Pancreas (tissue), 10 donors: ENCODE measurements around the gene CFAP299. TPM values are rescaled to one million over a fixed set of nuclear protein-coding genes. Genes with fewer than 3 reads are reported as not detected.

Source experiments
- ATAC-seq, 4 donors: fragments of 200-7000 bp; cut with Tn5 transposase; one replicate each; pipeline versions ENCODE4 v1.8.0 to v1.9.1; 2020; ENCODE audit warnings: mild to moderate bottlenecking in 4 of 4, moderate library complexity in 4 of 4
- DNase-seq, 6 donors: peaks; one replicate each; pipeline ENCODE4 v3.0.0-alpha.2; 2020
- FAIRE-seq: peaks from 2 replicates; lab custom pipeline; 2012; peaks lifted over from hg19 to GRCh38; lab: Jason Lieb, UNC
- H3K27ac ChIP-seq, 4 donors: fragments of 200-600 bp; sonication (generic); 1 replicate in 3 of 4; 2 replicates in 1 of 4; pipeline versions ENCODE4 v1.5.0 to v1.8.0; 2020
- H3K27me3 ChIP-seq, 4 donors: fragments of 200-600 bp; one replicate each; pipeline ENCODE4 v1.8.0; 2021
- H3K36me3 ChIP-seq, 3 donors: fragments of 200-600 bp; sonication (generic) in 1 of 3; one replicate each; pipeline versions ENCODE4 v1.5.0 to v1.8.0; 2020 to 2021
- H3K4me1 ChIP-seq, 3 donors: fragments of 200-600 bp; one replicate each; pipeline ENCODE4 v1.8.0; 2021
- H3K4me3 ChIP-seq, 4 donors: fragments of 200-600 bp; sonication (generic) in 2 of 4; one replicate each; pipeline versions ENCODE4 v1.5.0 to v1.8.0; 2020 to 2021
- H3K9me3 ChIP-seq, 4 donors: fragments of 200-600 bp; one replicate each; pipeline ENCODE4 v1.8.0; 2021
- WGBS, 2 donors: extraction: QIAGEN DNeasy Blood & Tissue Kit; methylation state at CpG; one replicate each; pipeline ENCODE4 v1.1.7; 2013; 5-methylcytosine and 5-hydroxymethylcytosine counted together
- intact Hi-C, 3 donors: fragments of 100-400 bp; cut with DNase I; formaldehyde crosslinking; loops; one replicate each; pipeline versions ENCODE4 v1.11.1 to v1.14.2; 2022
- polyA plus RNA-seq, 2 donors: library from polyadenylated mRNA; stranded (reverse); fragments of 200-250 nt; gene quantifications; one replicate each; pipeline ENCODE4 v1.2.3, GENCODE V29; 2013
- total RNA-seq, 6 donors: library from RNA; stranded (reverse); fragmentation: NEBNext Ultra II Directional in 4 of 6; extraction: Animal tissue kit (Norgen Biotek cat#: 25700) in 4 of 6; gene quantifications; one replicate each; pipeline versions ENCODE4 v1.2.1 to v1.2.4, GENCODE V29; 2021 to 2023
- TF ChIP-seq, protein P1 (sequence below), 4 donors: fragments of 200-600 bp; sonication (generic) in 3 of 4; IDR thresholded peaks; one replicate each; pipeline versions ENCODE4 v1.5.0 to v1.8.0; 2021; ENCODE audit warnings: antibody characterized with exemption in 4 of 4
- donor health status: healthy with polysubstance abuse.
- donor health status: DM: no; HTN: no; CAD: no; lungs with moderate emphysema.
- donor health status: DM: no; HTN: no; CAD: no.
- donor health status: control.
- donor health status: control.
- donor health status: Bipolar disorder and iron deficiency.
- donor health status: DM: yes; HTN: yes; CAD: no.
- donor health status: DM: no; HTN: no; CAD: no.
- donor health status: DM: no; HTN: no; CAD: no.
- donor health status: DM: yes; HTN: yes; CAD: no.

Gene CFAP299
- total and polyA plus RNA-seq, 8 donors = 0.14 TPM; not detected in 7

DNA sequence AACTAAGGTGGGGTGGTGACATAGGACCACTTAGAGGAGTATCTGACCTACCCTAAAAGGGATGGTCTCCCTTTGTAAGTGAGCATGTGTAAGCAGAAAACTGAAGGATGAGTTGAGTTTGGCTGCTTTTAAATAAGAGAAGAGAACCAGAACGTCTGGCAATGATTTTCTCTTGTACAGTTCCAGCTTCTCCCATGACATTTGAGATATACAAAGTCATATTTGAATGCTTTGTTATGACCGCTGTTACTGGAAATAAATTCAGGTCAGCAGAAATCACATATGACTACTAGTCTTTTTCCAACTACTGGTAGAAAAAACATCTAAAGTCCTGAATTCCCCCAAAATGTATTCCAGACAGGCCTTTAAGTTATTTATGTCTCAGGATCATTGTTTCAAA, 381.7 kb downstream of the CFAP299 start:
- Histone ChIP-seq H3K4me1 (no peaks in the 10 kb centered on the region), H3K9me3 (no peaks in the 10 kb centered on the region), H3K36me3 (no peaks in the 10 kb centered on the region), H3K27me3 (no peaks in the 10 kb centered on the region), H3K4me3 (no peak overlapping the region), H3K27ac (no peak overlapping the region)
- intact Hi-C loops = no loop called here
- WGBS, 2 donors = 44 to 50% methylated on average over 2 of the region's 2 CpGs
- no peak for FAIRE-seq
- TF ChIP-seq, protein P1, sequence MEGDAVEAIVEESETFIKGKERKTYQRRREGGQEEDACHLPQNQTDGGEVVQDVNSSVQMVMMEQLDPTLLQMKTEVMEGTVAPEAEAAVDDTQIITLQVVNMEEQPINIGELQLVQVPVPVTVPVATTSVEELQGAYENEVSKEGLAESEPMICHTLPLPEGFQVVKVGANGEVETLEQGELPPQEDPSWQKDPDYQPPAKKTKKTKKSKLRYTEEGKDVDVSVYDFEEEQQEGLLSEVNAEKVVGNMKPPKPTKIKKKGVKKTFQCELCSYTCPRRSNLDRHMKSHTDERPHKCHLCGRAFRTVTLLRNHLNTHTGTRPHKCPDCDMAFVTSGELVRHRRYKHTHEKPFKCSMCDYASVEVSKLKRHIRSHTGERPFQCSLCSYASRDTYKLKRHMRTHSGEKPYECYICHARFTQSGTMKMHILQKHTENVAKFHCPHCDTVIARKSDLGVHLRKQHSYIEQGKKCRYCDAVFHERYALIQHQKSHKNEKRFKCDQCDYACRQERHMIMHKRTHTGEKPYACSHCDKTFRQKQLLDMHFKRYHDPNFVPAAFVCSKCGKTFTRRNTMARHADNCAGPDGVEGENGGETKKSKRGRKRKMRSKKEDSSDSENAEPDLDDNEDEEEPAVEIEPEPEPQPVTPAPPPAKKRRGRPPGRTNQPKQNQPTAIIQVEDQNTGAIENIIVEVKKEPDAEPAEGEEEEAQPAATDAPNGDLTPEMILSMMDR (IDR thresholded peaks at IDR 0.05) = no peak
- ATAC-seq = no peak
- no peak for DNase-seq

GRCh38 chr4:80726471-80726870, 390.9 kb downstream of the CFAP299 start:
- TF ChIP-seq, protein P1 (IDR thresholded peaks at IDR 0.05) = no peak
- ATAC-seq = no peak
- Histone ChIP-seq H3K4me3 (no peak overlapping the region), H3K27me3 (no peaks in the 10 kb centered on the region), H3K27ac (no peak overlapping the region), H3K36me3 (no peaks in the 10 kb centered on the region), H3K9me3 (no peaks in the 10 kb centered on the region), H3K4me1 (no peaks in the 10 kb centered on the region)
- DNase-seq = no peak
- 36 to 45% methylated on average over 1 of the region's 1 CpG for WGBS, 2 donors
- no peak for FAIRE-seq
- intact Hi-C loops = no loop called here

DNA sequence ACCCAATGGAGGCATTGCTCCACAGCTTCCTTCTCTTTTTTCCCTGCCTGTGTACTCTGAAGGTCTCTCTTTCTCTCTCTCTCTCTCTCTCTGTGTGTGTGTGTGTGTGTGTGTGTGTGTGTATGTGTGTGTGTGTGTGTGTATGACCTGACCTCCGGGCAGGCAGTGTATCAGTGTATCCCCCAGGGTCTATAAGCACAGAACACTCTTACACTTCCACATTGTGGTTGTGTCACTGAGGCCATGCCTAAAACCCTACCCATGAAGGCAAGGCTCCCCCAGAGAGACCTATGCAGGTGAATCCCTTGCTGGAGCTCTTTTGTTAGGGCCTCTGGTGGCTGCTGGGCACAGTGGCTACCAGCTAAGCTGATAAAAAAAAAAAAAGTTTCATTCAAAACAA, 394.6 kb downstream of the CFAP299 start:
- DNase-seq = no peak
- TF ChIP-seq, protein P1 (IDR thresholded peaks at IDR 0.05) = no peak
- no peak overlapping the region for H3K27ac ChIP-seq
- FAIRE-seq = no peak
- H3K36me3 ChIP-seq = no peaks in the 10 kb centered on the region
- no peaks in the 10 kb centered on the region for H3K4me1 ChIP-seq
- H3K4me3 ChIP-seq = no peak overlapping the region
- intact Hi-C loops = no loop called here
- no peaks in the 10 kb centered on the region for H3K9me3 ChIP-seq
- 46 to 90% methylated on average over 1 of the region's 1 CpG for WGBS, 2 donors
- no peaks in the 10 kb centered on the region for H3K27me3 ChIP-seq
- ATAC-seq = no peak

- Histone ChIP-seq H3K9me3 (no peaks in the 10 kb centered on the region), H3K4me1 (no peaks in the 10 kb centered on the region), H3K36me3 (no peaks in the 10 kb centered on the region), H3K27ac (no peak overlapping the region), H3K4me3 (no peak overlapping the region), H3K27me3 (no peaks in the 10 kb centered on the region)
- no peak for DNase-seq
- WGBS, 2 donors = 26 to 39% methylated on average over 1 of the region's 1 CpG
- ATAC-seq = no peak
- TF ChIP-seq, protein P1 (IDR thresholded peaks at IDR 0.05) = no peak
- intact Hi-C loops = no loop called here
- no peak for FAIRE-seq
Observed at GRCh38 chr4:80731436-80731835, 395.9 kb downstream of the CFAP299 start.

DNA sequence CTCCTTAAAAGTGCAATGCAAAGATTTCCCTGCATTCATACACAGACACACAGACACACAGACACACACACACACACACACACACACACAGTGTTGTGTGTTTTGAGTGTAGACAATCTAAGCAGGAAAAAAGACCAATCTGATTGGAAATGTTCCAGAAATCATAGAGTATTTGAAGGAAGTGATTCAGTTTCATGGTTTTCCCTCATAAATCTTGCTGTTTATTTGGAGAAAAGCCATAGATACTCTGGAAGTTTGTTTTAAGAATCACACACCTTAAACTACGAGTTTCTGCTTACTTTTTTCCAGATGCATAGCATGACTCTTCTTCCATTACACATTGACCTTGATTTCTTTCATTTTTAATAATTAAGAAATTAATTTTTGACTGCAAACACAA, 396.5 kb downstream of the CFAP299 start:
- ATAC-seq (no peak), FAIRE-seq (no peak)
- WGBS, 2 donors = 17 to 25% methylated on average over 1 of the region's 1 CpG

More for the DNA sequence above, 396.5 kb downstream of the CFAP299 start:
- intact Hi-C loops = no loop called here
- Histone ChIP-seq H3K36me3 (no peaks in the 10 kb centered on the region), H3K27me3 (no peaks in the 10 kb centered on the region), H3K9me3 (no peaks in the 10 kb centered on the region), H3K4me3 (no peak overlapping the region), H3K27ac (no peak overlapping the region), H3K4me1 (no peaks in the 10 kb centered on the region)
- no peak for DNase-seq
- TF ChIP-seq, protein P1 (IDR thresholded peaks at IDR 0.05) = no peak
